PC-3 (cell line): ENCODE data around the gene ATG4D.

Experiments
- EZH2 ChIP-seq: fragments of 300-600 bp; sonication (generic); IDR thresholded peaks from one replicate; pipeline ENCODE4 v1.6.1; 2017; ENCODE audit warnings: antibody characterized with exemption, mild to moderate bottlenecking, low read length; ENCODE audit not compliant: unreplicated experiment
- TF ChIP-seq, protein P1 (sequence below): fragments of 300-600 bp; sonication (generic); conservative IDR thresholded peaks from 2 replicates; pipeline ENCODE4 v1.5.1; 2017; ENCODE audit warnings: antibody characterized with exemption, low read depth, mild to moderate bottlenecking, low read length

DNA sequence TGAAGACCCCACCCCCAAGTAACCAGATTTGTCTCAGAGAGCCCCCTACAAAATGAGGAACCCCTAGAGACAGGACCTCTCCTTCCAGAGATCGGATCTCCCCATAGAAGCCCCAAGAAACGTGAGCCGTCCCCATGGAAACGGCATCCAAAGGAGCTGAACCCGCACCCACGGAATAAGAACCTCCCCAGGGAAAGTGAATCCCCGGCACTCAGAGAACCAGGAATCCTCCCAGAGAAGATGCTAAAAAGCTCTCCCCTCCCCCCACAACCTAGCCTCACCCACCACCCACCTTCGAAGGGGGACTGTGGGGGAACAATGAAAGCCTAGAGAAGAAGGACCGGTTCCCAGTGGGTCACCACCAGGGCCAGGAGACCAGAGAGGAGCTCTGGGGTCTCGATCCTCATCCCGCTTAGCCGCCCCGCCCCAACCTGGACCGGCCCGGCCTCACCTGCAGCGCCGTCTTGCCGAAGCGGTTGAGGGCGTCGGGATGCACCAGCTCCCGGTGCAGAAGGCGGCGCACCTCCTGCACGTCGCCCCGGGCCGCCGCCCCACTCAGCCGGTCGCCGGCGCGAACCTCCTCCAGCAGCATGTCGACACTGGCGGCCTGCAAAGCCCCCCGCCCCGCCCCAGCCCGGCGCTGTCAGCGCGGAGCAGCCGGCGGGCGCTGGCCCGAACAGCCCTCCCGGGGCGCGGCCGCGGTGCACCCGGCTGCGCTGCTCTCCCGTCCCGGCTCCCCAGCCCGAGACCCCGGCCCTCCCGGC lies 24.5 kb downstream of the ATG4D start:
- TF ChIP-seq, protein P1, sequence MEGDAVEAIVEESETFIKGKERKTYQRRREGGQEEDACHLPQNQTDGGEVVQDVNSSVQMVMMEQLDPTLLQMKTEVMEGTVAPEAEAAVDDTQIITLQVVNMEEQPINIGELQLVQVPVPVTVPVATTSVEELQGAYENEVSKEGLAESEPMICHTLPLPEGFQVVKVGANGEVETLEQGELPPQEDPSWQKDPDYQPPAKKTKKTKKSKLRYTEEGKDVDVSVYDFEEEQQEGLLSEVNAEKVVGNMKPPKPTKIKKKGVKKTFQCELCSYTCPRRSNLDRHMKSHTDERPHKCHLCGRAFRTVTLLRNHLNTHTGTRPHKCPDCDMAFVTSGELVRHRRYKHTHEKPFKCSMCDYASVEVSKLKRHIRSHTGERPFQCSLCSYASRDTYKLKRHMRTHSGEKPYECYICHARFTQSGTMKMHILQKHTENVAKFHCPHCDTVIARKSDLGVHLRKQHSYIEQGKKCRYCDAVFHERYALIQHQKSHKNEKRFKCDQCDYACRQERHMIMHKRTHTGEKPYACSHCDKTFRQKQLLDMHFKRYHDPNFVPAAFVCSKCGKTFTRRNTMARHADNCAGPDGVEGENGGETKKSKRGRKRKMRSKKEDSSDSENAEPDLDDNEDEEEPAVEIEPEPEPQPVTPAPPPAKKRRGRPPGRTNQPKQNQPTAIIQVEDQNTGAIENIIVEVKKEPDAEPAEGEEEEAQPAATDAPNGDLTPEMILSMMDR: no peak
- no peak for TF ChIP-seq EZH2
